GM06990 (cell line): ENCODE measurements around the gene CACNA1C.

Experiments
- DNase-seq: peaks from one replicate; pipeline ENCODE4 v3.0.0-alpha.2; 2011; ENCODE audit not compliant: insufficient read length; ENCODE audit errors: extremely low read depth
- H3K27me3 ChIP-seq: replicated peaks from 2 replicates; pipeline ENCODE4 v1.6.0; 2011; ENCODE audit warnings: low read length; ENCODE audit not compliant: control insufficient read depth, insufficient read depth
- H3K36me3 ChIP-seq: 2 replicates; pipeline ENCODE4 v1.5.1; 2011; ENCODE audit warnings: low read length; ENCODE audit not compliant: control insufficient read depth, insufficient read depth
- H3K4me3 ChIP-seq: replicated peaks from 2 replicates; pipeline ENCODE4 v1.5.1; 2011; ENCODE audit warnings: low read depth, mild to moderate bottlenecking, control low read depth, low read length
- TF ChIP-seq, protein P1 (sequence below): IDR thresholded peaks from 2 replicates; pipeline ENCODE4 v1.5.1; 2011; ENCODE audit warnings: low read length, control low read depth, mild to moderate bottlenecking, inconsistent platforms; ENCODE audit not compliant: insufficient read depth, poor library complexity, severe bottlenecking

CACNA1C gene

DNA sequence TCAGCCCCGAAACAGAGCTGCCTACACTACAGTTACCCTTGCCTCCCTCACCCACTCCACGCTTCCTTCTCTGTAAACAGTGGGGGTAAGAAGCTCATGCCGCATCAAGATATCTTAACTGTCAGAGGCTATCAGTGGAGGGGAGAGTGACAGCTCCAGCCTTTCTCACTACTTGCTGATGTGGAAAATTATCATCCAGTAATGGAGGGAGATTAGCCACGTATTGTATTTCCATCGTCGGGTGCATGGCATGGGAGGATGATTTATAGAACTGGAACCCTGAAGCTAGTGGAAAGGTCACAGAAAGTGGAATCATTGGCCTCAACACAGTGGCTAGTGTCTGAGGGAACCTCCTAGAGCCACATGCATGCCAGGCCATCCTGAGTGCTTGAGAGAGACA lies 471.1 kb downstream of the CACNA1C start:
- DNase-seq: no peak
- no peaks in the 10 kb centered on the region for H3K36me3 ChIP-seq
- H3K27me3 ChIP-seq: no peaks in the 10 kb centered on the region; the same call in 1 of the 2 replicates
- H3K4me3 ChIP-seq: no peak overlapping the region
- TF ChIP-seq, protein P1, sequence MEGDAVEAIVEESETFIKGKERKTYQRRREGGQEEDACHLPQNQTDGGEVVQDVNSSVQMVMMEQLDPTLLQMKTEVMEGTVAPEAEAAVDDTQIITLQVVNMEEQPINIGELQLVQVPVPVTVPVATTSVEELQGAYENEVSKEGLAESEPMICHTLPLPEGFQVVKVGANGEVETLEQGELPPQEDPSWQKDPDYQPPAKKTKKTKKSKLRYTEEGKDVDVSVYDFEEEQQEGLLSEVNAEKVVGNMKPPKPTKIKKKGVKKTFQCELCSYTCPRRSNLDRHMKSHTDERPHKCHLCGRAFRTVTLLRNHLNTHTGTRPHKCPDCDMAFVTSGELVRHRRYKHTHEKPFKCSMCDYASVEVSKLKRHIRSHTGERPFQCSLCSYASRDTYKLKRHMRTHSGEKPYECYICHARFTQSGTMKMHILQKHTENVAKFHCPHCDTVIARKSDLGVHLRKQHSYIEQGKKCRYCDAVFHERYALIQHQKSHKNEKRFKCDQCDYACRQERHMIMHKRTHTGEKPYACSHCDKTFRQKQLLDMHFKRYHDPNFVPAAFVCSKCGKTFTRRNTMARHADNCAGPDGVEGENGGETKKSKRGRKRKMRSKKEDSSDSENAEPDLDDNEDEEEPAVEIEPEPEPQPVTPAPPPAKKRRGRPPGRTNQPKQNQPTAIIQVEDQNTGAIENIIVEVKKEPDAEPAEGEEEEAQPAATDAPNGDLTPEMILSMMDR: no peak

DNA sequence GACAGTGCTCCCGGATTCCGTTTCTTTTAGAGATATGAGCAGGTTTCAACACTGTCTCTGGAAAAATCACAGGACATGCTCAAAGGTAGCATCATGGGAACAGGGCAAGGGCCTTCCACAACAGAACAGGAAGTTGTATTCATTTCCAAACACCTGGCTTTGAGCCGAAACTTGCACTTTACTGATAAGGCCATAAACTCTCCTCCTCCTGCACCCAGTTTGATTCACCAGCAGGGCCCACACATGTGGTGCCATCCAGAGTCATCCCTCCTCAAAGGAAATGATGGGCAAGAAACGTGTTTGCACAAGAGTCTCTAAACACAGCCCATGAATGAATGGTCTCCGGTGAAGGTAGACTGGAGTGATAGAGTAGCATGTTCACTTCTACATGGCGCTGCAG lies 473.6 kb downstream of the CACNA1C start:
- no peak for DNase-seq
- Histone ChIP-seq H3K27me3 (no peaks in the 10 kb centered on the region; the same call in 1 of the 2 replicates), H3K4me3 (no peak overlapping the region), H3K36me3 (no peaks in the 10 kb centered on the region)
- TF ChIP-seq, protein P1: no peak

DNA sequence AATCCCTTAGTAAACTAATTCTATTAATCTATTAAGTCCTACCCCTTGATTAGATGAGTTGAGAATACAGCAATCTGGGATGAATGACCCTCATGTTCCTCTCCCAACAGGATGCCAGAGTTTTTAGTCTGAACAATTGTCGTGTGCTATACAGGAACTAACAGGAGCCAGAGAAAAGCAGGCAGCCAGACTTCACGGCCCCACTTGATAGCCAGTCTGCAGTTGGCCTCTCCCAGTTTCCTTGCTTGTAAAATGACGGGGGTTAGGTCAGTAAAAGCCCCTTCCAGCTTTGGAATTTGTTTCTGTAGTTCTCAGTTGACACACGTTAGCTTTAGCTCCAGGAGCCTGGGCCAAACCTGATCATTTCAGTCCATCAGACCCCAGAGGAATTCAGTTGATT lies 475.2 kb downstream of the CACNA1C start:
- DNase-seq: no peak
- H3K4me3 ChIP-seq: no peak overlapping the region
- TF ChIP-seq, protein P1: no peak
- H3K36me3 ChIP-seq: no peaks in the 10 kb centered on the region
- H3K27me3 ChIP-seq: no peaks in the 10 kb centered on the region; the same call in 1 of the 2 replicates

DNA sequence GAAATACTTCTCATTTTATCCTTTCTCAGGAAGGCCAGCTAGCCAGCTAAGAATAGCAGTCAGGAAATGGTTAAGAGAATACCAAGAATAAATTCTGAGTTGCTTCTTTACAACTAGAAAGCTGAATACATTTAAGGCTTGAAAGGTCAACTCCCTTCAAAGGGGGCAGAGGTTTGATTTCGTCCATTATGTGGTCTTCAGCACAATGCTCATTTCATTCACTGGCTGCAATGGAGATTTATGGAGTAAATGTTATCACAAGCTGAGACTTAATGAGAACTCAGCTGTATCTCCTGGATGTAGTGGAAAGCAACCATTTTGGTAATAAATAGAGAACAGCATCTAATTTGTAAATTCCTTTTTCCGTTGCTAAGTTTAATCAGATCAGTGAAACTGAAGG lies 477.0 kb downstream of the CACNA1C start:
- TF ChIP-seq, protein P1: no peak
- Histone ChIP-seq H3K4me3 (no peak overlapping the region), H3K36me3 (no peaks in the 10 kb centered on the region), H3K27me3 (no peaks in the 10 kb centered on the region; the same call in 1 of the 2 replicates)
- DNase-seq: no peak

DNA sequence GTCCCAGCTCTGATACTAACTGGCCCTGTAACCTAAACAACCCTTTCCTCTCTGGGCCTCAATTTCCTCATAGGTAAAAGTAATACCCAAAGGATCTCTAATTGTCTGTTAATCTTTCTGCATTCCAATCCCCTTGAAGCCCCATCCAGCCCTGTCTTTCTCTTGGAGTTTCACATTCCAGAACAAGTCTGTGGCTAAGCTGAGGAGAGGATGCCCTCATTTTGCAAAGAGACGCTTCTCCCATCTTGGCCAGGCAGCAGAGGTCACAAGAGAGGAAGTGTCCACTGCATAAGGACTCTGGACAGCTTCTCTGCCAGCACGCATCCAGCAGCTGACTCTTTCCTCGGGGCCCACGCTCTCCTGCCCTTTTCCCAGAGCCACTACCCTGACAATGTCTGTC lies 478.6 kb downstream of the CACNA1C start:
- Histone ChIP-seq H3K4me3 (no peak overlapping the region), H3K36me3 (no peaks in the 10 kb centered on the region), H3K27me3 (no peaks in the 10 kb centered on the region; the same call in 1 of the 2 replicates)
- TF ChIP-seq, protein P1: no peak
- DNase-seq: no peak

DNA sequence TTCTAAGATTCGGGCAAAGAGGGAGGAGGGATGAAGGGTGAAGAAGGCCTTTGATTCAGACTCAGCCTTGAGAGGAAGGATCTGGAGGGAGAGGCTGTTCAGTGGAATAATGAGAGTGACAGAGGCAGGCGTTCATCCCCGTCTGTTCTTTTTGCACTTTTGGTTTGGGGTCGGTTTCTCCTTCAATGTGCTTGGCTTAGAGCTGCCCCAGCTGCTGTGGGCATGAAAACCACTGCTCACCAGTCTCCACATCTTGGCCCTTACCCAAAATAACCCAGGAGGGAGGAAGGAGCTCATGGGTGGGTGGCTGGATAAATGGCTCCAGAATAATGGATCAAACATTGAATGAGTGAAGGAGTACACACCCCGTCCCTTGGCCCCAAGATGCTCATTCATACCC lies 480.2 kb downstream of the CACNA1C start:
- Histone ChIP-seq H3K27me3 (no peaks in the 10 kb centered on the region; the same call in 1 of the 2 replicates), H3K4me3 (no peak overlapping the region), H3K36me3 (no peaks in the 10 kb centered on the region)
- no peak for DNase-seq
- TF ChIP-seq, protein P1: no peak
